ENCODE measurements around the gene ARHGEF17. TPM values are rescaled to one million over a fixed set of nuclear protein-coding genes. Genes with fewer than 3 reads are reported as not detected.
A peak's percentile ranks its signal among the peaks of the same experiment; 100 is the strongest.

The ARHGEF17 gene
- total and polyA plus RNA-seq, 9 donors, result 23.8 to 64.4 (median 49.0) TPM

- Histone ChIP-seq H3K36me3 (ENCODE audit: control insufficient read depth, insufficient read depth, low read length) (peaks cover 58% of the 10 kb centered on the region), H3K4me3 (ENCODE audit: low read length) (no peak overlapping the region), H3K9me3 (replicated peaks; ENCODE audit: control insufficient read depth, low read depth, low read length) (no peaks in the 10 kb centered on the region), H3K27me3 (ENCODE audit: control insufficient read depth, insufficient read depth, low read length) (no peaks in the 10 kb centered on the region), H3K27ac (ENCODE audit: low read length) (no peak overlapping the region), H3K4me1 (ENCODE audit: control insufficient read depth, insufficient read depth, low read length) (no peaks in the 10 kb centered on the region)
- 26% methylated on average over 13 of the region's 16 CpGs for WGBS (ENCODE audit: insufficient coverage)
- DNase-seq, result peak; percentile 73
These were observed 43.0 kb downstream of the ARHGEF17 start for GRCh38 chr11:73350908-73351636.

DNA sequence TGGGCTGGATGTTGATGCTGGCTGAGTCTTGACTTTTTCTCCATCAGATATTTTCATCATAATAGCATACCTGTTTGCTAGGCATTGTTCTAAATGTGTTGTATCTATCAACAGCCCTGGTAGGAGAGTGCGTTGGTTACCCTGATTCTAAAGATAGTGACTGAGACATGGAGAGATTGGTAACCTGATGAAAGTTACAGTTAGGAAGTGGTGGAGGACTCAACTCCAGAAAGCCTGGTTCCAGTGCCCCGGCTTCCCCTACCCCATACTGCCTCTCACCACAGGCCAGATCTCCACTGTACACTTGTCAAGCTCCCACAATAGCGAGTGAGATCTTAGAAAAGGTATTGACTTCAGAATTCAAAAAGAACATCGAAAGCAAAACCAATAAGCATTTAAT is 45.3 kb downstream of the ARHGEF17 start:
- Histone ChIP-seq H3K9me3 (replicated peaks; ENCODE audit: control insufficient read depth, low read depth, low read length) (no peaks in the 10 kb centered on the region), H3K27ac (ENCODE audit: low read length) (no peak overlapping the region), H3K27me3 (ENCODE audit: control insufficient read depth, insufficient read depth, low read length) (no peaks in the 10 kb centered on the region), H3K4me3 (ENCODE audit: low read length) (no peak overlapping the region), H3K4me1 (ENCODE audit: control insufficient read depth, insufficient read depth, low read length) (peaks cover 2% of the 10 kb centered on the region), H3K36me3 (ENCODE audit: control insufficient read depth, insufficient read depth, low read length) (peaks cover 61% of the 10 kb centered on the region)
- WGBS (ENCODE audit: insufficient coverage), result no CpG with 5 or more reads among the region's 4 CpGs
- no peak for DNase-seq

DNA sequence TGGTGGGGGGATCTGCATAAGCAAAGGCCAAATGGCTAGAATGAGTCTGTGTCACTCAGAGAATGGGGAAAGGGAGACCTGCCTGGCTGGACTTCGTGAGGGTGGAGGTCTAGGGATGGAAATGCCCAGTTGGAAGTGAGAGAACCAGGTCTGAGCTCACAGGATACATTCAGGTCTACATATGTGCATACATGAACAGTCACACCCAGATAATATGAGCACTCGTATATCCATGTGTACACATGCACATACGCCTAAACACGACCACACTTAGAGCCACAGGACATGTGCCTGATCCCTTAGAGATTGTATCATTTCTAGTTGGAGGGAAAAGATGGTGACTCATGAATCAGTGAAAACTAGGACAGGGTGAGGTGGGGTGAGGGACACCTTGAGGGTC is 47.0 kb downstream of the ARHGEF17 start:
- H3K36me3 ChIP-seq (ENCODE audit: control insufficient read depth, insufficient read depth, low read length), result peaks cover 70% of the 10 kb centered on the region
- H3K27ac ChIP-seq (ENCODE audit: low read length), result no peak overlapping the region
- no peaks in the 10 kb centered on the region for H3K27me3 ChIP-seq (ENCODE audit: control insufficient read depth, insufficient read depth, low read length)
- no peak for DNase-seq
- WGBS (ENCODE audit: insufficient coverage), result 71% methylated on average over 1 of the region's 4 CpGs
- no peak overlapping the region for H3K4me3 ChIP-seq (ENCODE audit: low read length)
- H3K9me3 ChIP-seq (replicated peaks; ENCODE audit: control insufficient read depth, low read depth, low read length), result no peaks in the 10 kb centered on the region
- H3K4me1 ChIP-seq (ENCODE audit: control insufficient read depth, insufficient read depth, low read length), result peaks cover 17% of the 10 kb centered on the region

- Histone ChIP-seq H3K9me3 (replicated peaks; ENCODE audit: control insufficient read depth, low read depth, low read length) (no peaks in the 10 kb centered on the region), H3K27ac (ENCODE audit: low read length) (no peak overlapping the region), H3K4me3 (ENCODE audit: low read length) (no peak overlapping the region), H3K27me3 (ENCODE audit: control insufficient read depth, insufficient read depth, low read length) (no peaks in the 10 kb centered on the region), H3K36me3 (ENCODE audit: control insufficient read depth, insufficient read depth, low read length) (peaks cover 85% of the 10 kb centered on the region), H3K4me1 (ENCODE audit: control insufficient read depth, insufficient read depth, low read length) (peaks cover 17% of the 10 kb centered on the region)
- 85% methylated on average over 11 of the region's 22 CpGs for WGBS (ENCODE audit: insufficient coverage)
- DNase-seq, result no peak
These were observed 49.1 kb downstream of the ARHGEF17 start for GRCh38 chr11:73356979-73357860.

DNA sequence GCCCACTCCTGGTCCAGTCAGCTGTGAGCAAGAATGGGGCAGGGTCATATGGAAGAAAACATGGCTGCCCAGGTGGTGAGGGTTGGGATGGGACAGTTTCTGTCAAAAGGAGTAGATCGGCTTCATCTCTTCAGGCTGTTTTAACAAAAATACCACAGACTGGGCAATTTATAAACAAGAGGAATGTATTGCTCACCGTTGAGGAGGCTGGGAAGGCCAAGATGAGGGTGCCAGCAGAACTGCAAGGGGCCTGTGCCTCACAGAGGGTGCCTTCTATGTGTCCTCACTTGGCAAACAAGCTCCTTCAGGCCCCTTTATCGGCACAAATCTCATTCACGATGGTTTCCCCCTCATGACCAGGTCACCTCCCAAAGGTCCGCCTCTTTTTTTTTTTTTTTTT is 50.0 kb downstream of the ARHGEF17 start:
- Histone ChIP-seq H3K4me3 (ENCODE audit: low read length) (no peak overlapping the region), H3K9me3 (replicated peaks; ENCODE audit: control insufficient read depth, low read depth, low read length) (no peaks in the 10 kb centered on the region), H3K27ac (ENCODE audit: low read length) (no peak overlapping the region), H3K4me1 (ENCODE audit: control insufficient read depth, insufficient read depth, low read length) (peaks cover 17% of the 10 kb centered on the region), H3K27me3 (ENCODE audit: control insufficient read depth, insufficient read depth, low read length) (no peaks in the 10 kb centered on the region), H3K36me3 (ENCODE audit: control insufficient read depth, insufficient read depth, low read length) (peaks cover 85% of the 10 kb centered on the region)
- DNase-seq, result no peak
- 77% methylated on average over 3 of the region's 5 CpGs for WGBS (ENCODE audit: insufficient coverage)

GRCh38 chr11:73359341-73359740 is 51.3 kb downstream of the ARHGEF17 start:
- Histone ChIP-seq H3K4me3 (ENCODE audit: low read length) (no peak overlapping the region), H3K36me3 (ENCODE audit: control insufficient read depth, insufficient read depth, low read length) (peaks cover 87% of the 10 kb centered on the region), H3K27me3 (ENCODE audit: control insufficient read depth, insufficient read depth, low read length) (no peaks in the 10 kb centered on the region), H3K4me1 (ENCODE audit: control insufficient read depth, insufficient read depth, low read length) (peaks cover 17% of the 10 kb centered on the region), H3K27ac (ENCODE audit: low read length) (peak overlapping the region; percentile 20), H3K9me3 (replicated peaks; ENCODE audit: control insufficient read depth, low read depth, low read length) (no peaks in the 10 kb centered on the region)
- WGBS (ENCODE audit: insufficient coverage), result 45% methylated on average over 10 of the region's 11 CpGs
- DNase-seq, result peak; percentile 65

GRCh38 chr11:73359930-73360742 is 52.1 kb downstream of the ARHGEF17 start:
- peaks cover 17% of the 10 kb centered on the region for H3K4me1 ChIP-seq (ENCODE audit: control insufficient read depth, insufficient read depth, low read length)
- peak; percentile 66 for DNase-seq
- no peaks in the 10 kb centered on the region for H3K27me3 ChIP-seq (ENCODE audit: control insufficient read depth, insufficient read depth, low read length)
- WGBS (ENCODE audit: insufficient coverage), result 74% methylated on average over 16 of the region's 19 CpGs
- H3K4me3 ChIP-seq (ENCODE audit: low read length), result no peak overlapping the region
- H3K27ac ChIP-seq (ENCODE audit: low read length), result peak overlapping the region; percentile 13
- H3K9me3 ChIP-seq (replicated peaks; ENCODE audit: control insufficient read depth, low read depth, low read length), result no peaks in the 10 kb centered on the region
- peaks cover 89% of the 10 kb centered on the region for H3K36me3 ChIP-seq (ENCODE audit: control insufficient read depth, insufficient read depth, low read length)

DNA sequence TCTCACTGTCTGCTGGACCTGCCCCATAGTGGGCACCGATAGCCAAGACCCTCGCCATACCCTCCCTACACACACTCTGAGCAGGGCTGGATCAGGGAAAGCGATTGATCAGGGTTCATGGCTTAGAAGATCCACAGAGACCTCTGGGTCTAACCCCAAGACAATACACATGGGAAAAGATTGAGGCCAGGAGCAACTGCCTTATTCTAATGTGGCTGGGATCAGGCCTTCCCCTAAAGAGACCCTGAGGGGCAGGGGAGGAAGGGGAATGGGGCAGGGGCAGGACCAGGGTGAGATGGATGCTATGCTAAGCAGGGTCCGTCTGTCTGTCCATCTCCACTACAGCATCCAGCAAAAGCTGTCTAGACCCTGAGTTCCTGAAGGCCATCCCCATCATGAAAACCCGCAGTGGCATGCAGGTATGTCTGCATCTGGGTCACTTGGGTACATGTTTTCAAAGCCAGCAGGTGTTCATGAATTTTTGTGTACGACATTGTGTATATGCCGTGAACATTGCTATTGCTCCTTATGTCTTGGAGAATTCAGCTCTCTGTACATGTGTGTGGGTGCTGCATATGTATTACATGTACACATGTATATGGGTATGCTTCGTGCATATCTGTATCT is 52.8 kb downstream of the ARHGEF17 start:
- peaks cover 17% of the 10 kb centered on the region for H3K4me1 ChIP-seq (ENCODE audit: control insufficient read depth, insufficient read depth, low read length)
- 95% methylated on average over 4 of the region's 8 CpGs for WGBS (ENCODE audit: insufficient coverage)
- H3K9me3 ChIP-seq (replicated peaks; ENCODE audit: control insufficient read depth, low read depth, low read length), result no peaks in the 10 kb centered on the region
- H3K4me3 ChIP-seq (ENCODE audit: low read length), result no peak overlapping the region
- peaks cover 89% of the 10 kb centered on the region for H3K36me3 ChIP-seq (ENCODE audit: control insufficient read depth, insufficient read depth, low read length)
- no peak for DNase-seq
- no peaks in the 10 kb centered on the region for H3K27me3 ChIP-seq (ENCODE audit: control insufficient read depth, insufficient read depth, low read length)
- H3K27ac ChIP-seq (ENCODE audit: low read length), result no peak overlapping the region

GRCh38 chr11:73361953-73362776 is 54.1 kb downstream of the ARHGEF17 start:
- DNase-seq, result no peak
- no peak overlapping the region for H3K4me3 ChIP-seq (ENCODE audit: low read length)
- peaks cover 88% of the 10 kb centered on the region for H3K36me3 ChIP-seq (ENCODE audit: control insufficient read depth, insufficient read depth, low read length)
- no peaks in the 10 kb centered on the region for H3K9me3 ChIP-seq (replicated peaks; ENCODE audit: control insufficient read depth, low read depth, low read length)
- H3K27ac ChIP-seq (ENCODE audit: low read length), result no peak overlapping the region
- no peaks in the 10 kb centered on the region for H3K27me3 ChIP-seq (ENCODE audit: control insufficient read depth, insufficient read depth, low read length)
- peaks cover 17% of the 10 kb centered on the region for H3K4me1 ChIP-seq (ENCODE audit: control insufficient read depth, insufficient read depth, low read length)
- 71% methylated on average over 59 of the region's 70 CpGs for WGBS (ENCODE audit: insufficient coverage)
